GM12878 (cell line): Measurements from ENCODE around the gene YWHAQ. TPM values are rescaled to one million over a fixed set of nuclear protein-coding genes. Genes with fewer than 3 reads are reported as not detected.

Experiments
- BCLAF1 ChIP-seq: fragments of 450-650 bp; IDR thresholded peaks from 2 replicates; pipeline ENCODE4 v1.6.1; 2017; ENCODE audit warnings: antibody characterized with exemption, mild to moderate bottlenecking, moderate library complexity
- BRCA1 ChIP-seq: IDR thresholded peaks from 2 replicates; pipeline ENCODE4 v1.6.1; 2011; ENCODE audit warnings: low read depth, low read length, improper control_type of control experiment
- EGR1 ChIP-seq, 2 experiments: IDR thresholded peaks; 1 replicate in 1 of 2; 2 replicates in 1 of 2; pipeline ENCODE4 v1.6.1; 2011 to 2012; ENCODE audit warnings: low read depth in 2 of 2, low read length in 2 of 2, borderline replicate concordance in 1 of 2, mild to moderate bottlenecking in 1 of 2, moderate library complexity in 1 of 2
- HDAC6 ChIP-seq: fragments of 200-600 bp; sonication (generic); IDR thresholded peaks from one replicate; pipeline ENCODE4 v1.8.0; 2017; ENCODE audit warnings: antibody characterized with exemption; ENCODE audit not compliant: unreplicated experiment
- IKZF1 ChIP-seq: fragments of 450-650 bp; conservative IDR thresholded peaks from 2 replicates; pipeline ENCODE4 v1.6.1; 2017; ENCODE audit warnings: antibody characterized with exemption, mild to moderate bottlenecking
- PBX3 ChIP-seq: IDR thresholded peaks from 2 replicates; pipeline ENCODE4 v1.6.1; 2011; ENCODE audit warnings: mild to moderate bottlenecking, low read depth, low read length, moderate library complexity; ENCODE audit not compliant: insufficient replicate concordance
- RAD51 ChIP-seq: fragments of 450-650 bp; IDR thresholded peaks from 2 replicates; pipeline ENCODE4 v1.6.1; 2016; ENCODE audit warnings: moderate library complexity, mild to moderate bottlenecking, inconsistent platforms
- RCOR1 ChIP-seq: conservative IDR thresholded peaks from 2 replicates; pipeline ENCODE4 v1.6.1; 2012; ENCODE audit warnings: low read depth, low read length, improper control_type of control experiment
- RFX5 ChIP-seq: IDR thresholded peaks from 2 replicates; pipeline ENCODE4 v1.6.1; 2011; ENCODE audit warnings: low read depth, low read length, improper control_type of control experiment
- SIX5 ChIP-seq: IDR thresholded peaks from 2 replicates; pipeline ENCODE4 v1.6.1; 2011; ENCODE audit warnings: mild to moderate bottlenecking, low read depth, low read length, moderate library complexity; ENCODE audit not compliant: severe bottlenecking
- SKIL ChIP-seq: fragments of 450-650 bp; IDR thresholded peaks from 2 replicates; pipeline ENCODE4 v1.6.1; 2017; ENCODE audit warnings: mild to moderate bottlenecking, low read depth, inconsistent platforms; ENCODE audit not compliant: poor library complexity, severe bottlenecking
- SMC3 ChIP-seq: IDR thresholded peaks from 2 replicates; pipeline ENCODE4 v1.6.1; 2011; ENCODE audit warnings: low read length, improper control_type of control experiment, borderline replicate concordance
- YY1 ChIP-seq: IDR thresholded peaks from 2 replicates; pipeline ENCODE4 v1.6.1; 2011; ENCODE audit warnings: low read depth, mild to moderate bottlenecking, low read length
- ZBTB33 ChIP-seq: fragments of 450-650 bp; IDR thresholded peaks from 2 replicates; pipeline ENCODE4 v1.6.1; 2017; ENCODE audit warnings: mild to moderate bottlenecking
- ZBTB40 ChIP-seq: fragments of 450-650 bp; IDR thresholded peaks from 2 replicates; pipeline ENCODE4 v1.6.1; 2016; ENCODE audit warnings: mild to moderate bottlenecking, moderate library complexity, borderline replicate concordance
- polyA plus RNA-seq, 11 experiments: library from polyadenylated mRNA; depleted of rRNA in 4 of 11; unstranded in 6 of 11; stranded (reverse) in 5 of 11; fragments of >200 nt; fragmentation: Nextera tagmentation in 4 of 11; fragmentation: Illumina TruSeq in 1 of 11; extraction: Ambion mirVana in 4 of 11; extraction: Trizol in 1 of 11; gene quantifications; 1 replicate in 1 of 11; 2 replicates in 10 of 11; pipeline versions ENCODE4 v1.2.1 to v1.2.3, GENCODE V29; 2011 to 2016; ENCODE audit warnings: inconsistent platforms in 2 of 11, missing spikeins in 2 of 11, low read depth in 1 of 11
- total RNA-seq, 4 experiments: library from RNA; depleted of rRNA in 3 of 4; stranded (reverse); fragments of >200 nt in 3 of 4; fragmentation: Illumina TruSeq in 1 of 4; extraction: Trizol in 1 of 4; gene quantifications; 2 replicates each; pipeline versions ENCODE4 v1.2.1 to v1.2.3, GENCODE V29; 2013 to 2021

Gene YWHAQ
- total and polyA plus RNA-seq, 10 of the 15 experiments (the other 5 are each of a cell fraction or from before 2014, with no cell fraction given): 63.0 to 515 (median 219) TPM

- TF ChIP-seq PBX3 (peak; percentile 64), RCOR1 (no peak), SKIL (no peak), HDAC6 (peak; percentile 56), BCLAF1 (no peak), EGR1 (IDR thresholded peaks at IDR 0.05; ENCODE audit: borderline replicate concordance in 1 of 2, low read depth in 2 of 2, low read length in 2 of 2) (peak in 1 of 2 experiments; percentile 54; a peak in 1 of 3 replicates), RAD51 (no peak), BRCA1 (no peak), YY1 (peak; percentile 47; the same call in 1 of the 2 replicates), SMC3 (no peak), RFX5 (peak; percentile 100), IKZF1 (peak; percentile 41; the same call in 1 of the 2 replicates), ZBTB40 (no peak), ZBTB33 (no peak), SIX5 (no peak)
These were observed at the start of gene YWHAQ (continued) for GRCh38 chr2:9630736-9631552.
